Activated CD8-positive, alpha-beta T cell treated with anti-CD3 and anti-CD28 coated beads, Interleukin-2, amount 10 ng/mL, durations not matched to agents 7 days and 5 days (primary cell): Measurements from ENCODE around the gene HIGD1A. TPM values are rescaled to one million over a fixed set of nuclear protein-coding genes. Genes with fewer than 3 reads are reported as not detected.

Experiments
- ATAC-seq: fragments of 150-1000 bp; cut with Tn5 transposase; one replicate; pipeline ENCODE4 v1.10.0; 2021; ENCODE audit warnings: moderate library complexity
- CTCF ChIA-PET: fragments of 350-600 bp; sonication (Branson Sonifier 250); formaldehyde crosslinking; loops from one replicate; lab custom pipeline; 2021; ENCODE audit warnings: antibody characterized with exemption; lab: Charles Lee
- POLR2A ChIA-PET: fragments of 350-600 bp; sonication (Branson Sonifier 250); formaldehyde crosslinking; loops from one replicate; lab custom pipeline; 2021; ENCODE audit warnings: antibody characterized with exemption; lab: Charles Lee
- DNase-seq: peaks from one replicate; pipeline ENCODE4 v3.0.0-alpha.2; 2020
- H3K27ac Mint-ChIP-seq: one replicate; pipeline ENCODE4 v1.8.0; 2021; ENCODE audit warnings: mild to moderate bottlenecking, mixed read lengths
- H3K27me3 Mint-ChIP-seq: one replicate; pipeline ENCODE4 v1.8.0; 2021; ENCODE audit warnings: low read depth, mixed read lengths
- H3K36me3 Mint-ChIP-seq: one replicate; pipeline ENCODE4 v1.8.0; 2021; ENCODE audit warnings: low read depth, mixed read lengths
- H3K4me1 Mint-ChIP-seq: one replicate; pipeline ENCODE4 v1.8.0; 2021; ENCODE audit warnings: low read depth, mixed read lengths
- H3K4me3 Mint-ChIP-seq: one replicate; pipeline ENCODE4 v1.8.0; 2021; ENCODE audit warnings: mild to moderate bottlenecking, mixed read lengths
- H3K9me3 Mint-ChIP-seq: one replicate; pipeline ENCODE4 v1.8.0; 2022; ENCODE audit warnings: mixed read lengths; ENCODE audit not compliant: insufficient read depth
- total RNA-seq, 2 experiments: library from RNA; stranded (reverse); gene quantifications; one replicate each; pipeline ENCODE4 v1.2.3, GENCODE V29; 2021

Gene HIGD1A
- total RNA-seq, 2 experiments from 2014 or later, result 55.3 to 57.9 TPM

- Mint-ChIP-seq H3K9me3 (no peaks in the 10 kb centered on the region), H3K27ac (no peak overlapping the region), H3K27me3 (peaks cover 7% of the 10 kb centered on the region), H3K4me3 (no peak overlapping the region), H3K4me1 (no peaks in the 10 kb centered on the region), H3K36me3 (no peaks in the 10 kb centered on the region)
- ATAC-seq (no peak), DNase-seq (no peak)
- POLR2A ChIA-PET, result no interaction called here
- CTCF ChIA-PET, result no interaction called here
These were observed 39.6 kb downstream of the HIGD1A start for GRCh38 chr3:42764561-42765295.

- H3K4me1 Mint-ChIP-seq, result no peaks in the 10 kb centered on the region
- peaks cover 7% of the 10 kb centered on the region for H3K27me3 Mint-ChIP-seq
- H3K9me3 Mint-ChIP-seq, result no peaks in the 10 kb centered on the region
- no peak overlapping the region for H3K27ac Mint-ChIP-seq
- ChIA-PET CTCF (interaction anchor here (1.2 kb wide), 1 partner anchor 16 kb away, joined by 3 read pairs; no protein-coding TSS in a partner anchor), POLR2A (no interaction called here)
- H3K36me3 Mint-ChIP-seq, result no peaks in the 10 kb centered on the region
- DNase-seq, result no peak
- no peak for ATAC-seq
- H3K4me3 Mint-ChIP-seq, result no peak overlapping the region
These were observed 40.2 kb downstream of the HIGD1A start for GRCh38 chr3:42764115-42764514.

- Mint-ChIP-seq H3K4me3 (no peak overlapping the region), H3K36me3 (no peaks in the 10 kb centered on the region), H3K27ac (no peak overlapping the region), H3K9me3 (no peaks in the 10 kb centered on the region), H3K27me3 (peaks cover 12% of the 10 kb centered on the region), H3K4me1 (no peaks in the 10 kb centered on the region)
- CTCF ChIA-PET, result interaction anchor here (0.7 to 1.3 kb wide), 3 partner anchors 15 to 22 kb away, joined by 3 read pairs; no protein-coding TSS in a partner anchor
- ATAC-seq (no peak), DNase-seq (no peak)
- POLR2A ChIA-PET, result no interaction called here
These were observed 41.3 kb downstream of the HIGD1A start for GRCh38 chr3:42763021-42763420.

- Mint-ChIP-seq H3K9me3 (no peaks in the 10 kb centered on the region), H3K27me3 (peaks cover 10% of the 10 kb centered on the region), H3K4me3 (no peak overlapping the region), H3K4me1 (no peaks in the 10 kb centered on the region), H3K36me3 (no peaks in the 10 kb centered on the region), H3K27ac (no peak overlapping the region)
- POLR2A ChIA-PET, result no interaction called here
- CTCF ChIA-PET, result interaction anchor here (0.7 to 1.3 kb wide), 2 partner anchors 18 to 21 kb away, joined by 3 read pairs; no protein-coding TSS in a partner anchor
- DNase-seq (no peak), ATAC-seq (no peak)
These were observed 42.1 kb downstream of the HIGD1A start for GRCh38 chr3:42762046-42762724.

GRCh38 chr3:42758126-42758525 is 46.2 kb downstream of the HIGD1A start:
- Mint-ChIP-seq H3K9me3 (no peaks in the 10 kb centered on the region), H3K36me3 (no peaks in the 10 kb centered on the region), H3K27me3 (peaks cover 9% of the 10 kb centered on the region), H3K27ac (no peak overlapping the region), H3K4me3 (no peak overlapping the region), H3K4me1 (peaks cover 2% of the 10 kb centered on the region)
- no peak for ATAC-seq
- DNase-seq, result no peak
- ChIA-PET CTCF (interaction anchor here (1.0 to 2.1 kb wide), 2 partner anchors 13 to 22 kb away, joined by 3 to 12 read pairs; no protein-coding TSS in a partner anchor), POLR2A (interaction anchor here (0.6 kb wide), 1 partner anchor 29 kb away, joined by 3 read pairs; no protein-coding TSS in a partner anchor)

- DNase-seq (no peak), ATAC-seq (no peak)
- H3K27ac Mint-ChIP-seq, result no peak overlapping the region
- ChIA-PET CTCF (interaction anchor here (0.9 to 2.1 kb wide), 2 partner anchors 12 to 22 kb away, joined by 3 to 12 read pairs; no protein-coding TSS in a partner anchor), POLR2A (no interaction called here)
- peaks cover 2% of the 10 kb centered on the region for H3K4me1 Mint-ChIP-seq
- H3K4me3 Mint-ChIP-seq, result no peak overlapping the region
- no peaks in the 10 kb centered on the region for H3K36me3 Mint-ChIP-seq
- no peaks in the 10 kb centered on the region for H3K9me3 Mint-ChIP-seq
- peaks cover 9% of the 10 kb centered on the region for H3K27me3 Mint-ChIP-seq
These were observed 47.5 kb downstream of the HIGD1A start for GRCh38 chr3:42756681-42757213.

- Mint-ChIP-seq H3K27me3 (peaks cover 9% of the 10 kb centered on the region), H3K27ac (no peak overlapping the region), H3K36me3 (no peaks in the 10 kb centered on the region), H3K4me1 (peaks cover 2% of the 10 kb centered on the region), H3K9me3 (no peaks in the 10 kb centered on the region), H3K4me3 (no peak overlapping the region)
- ATAC-seq (peak; percentile 55), DNase-seq (peak; percentile 31)
- CTCF ChIA-PET, result interaction anchor here (0.7 to 1.9 kb wide), 3 partner anchors 13 to 143 kb away, joined by 3 to 4 read pairs (median 3); no protein-coding TSS in a partner anchor
- POLR2A ChIA-PET, result no interaction called here
These were observed 48.4 kb downstream of the HIGD1A start for GRCh38 chr3:42755681-42756578.

- ChIA-PET POLR2A (no interaction called here), CTCF (interaction anchor here (1.5 to 2.3 kb wide), 2 partner anchors 9 to 86 kb away, joined by 4 to 9 read pairs; no protein-coding TSS in a partner anchor)
- no peak for ATAC-seq
- no peak overlapping the region for H3K4me3 Mint-ChIP-seq
- peaks cover 5% of the 10 kb centered on the region for H3K4me1 Mint-ChIP-seq
- peaks cover 9% of the 10 kb centered on the region for H3K27me3 Mint-ChIP-seq
- no peak overlapping the region for H3K27ac Mint-ChIP-seq
- H3K9me3 Mint-ChIP-seq, result no peaks in the 10 kb centered on the region
- DNase-seq, result no peak
- H3K36me3 Mint-ChIP-seq, result no peaks in the 10 kb centered on the region
These were observed 50.5 kb downstream of the HIGD1A start for GRCh38 chr3:42753757-42754156.

- ATAC-seq, result no peak
- H3K27ac Mint-ChIP-seq, result no peak overlapping the region
- ChIA-PET CTCF (interaction anchor here (0.7 to 2.3 kb wide), 3 partner anchors 8 to 164 kb away, joined by 3 to 9 read pairs (median 4); no protein-coding TSS in a partner anchor), POLR2A (no interaction called here)
- no peaks in the 10 kb centered on the region for H3K9me3 Mint-ChIP-seq
- H3K27me3 Mint-ChIP-seq, result peaks cover 4% of the 10 kb centered on the region
- no peak for DNase-seq
- no peak overlapping the region for H3K4me3 Mint-ChIP-seq
- H3K4me1 Mint-ChIP-seq, result peaks cover 11% of the 10 kb centered on the region
- no peaks in the 10 kb centered on the region for H3K36me3 Mint-ChIP-seq
These were observed 51.3 kb downstream of the HIGD1A start for GRCh38 chr3:42752961-42753360.

- ATAC-seq (no peak), DNase-seq (no peak)
- ChIA-PET POLR2A (no interaction called here), CTCF (interaction anchor here (1.5 kb wide), 1 partner anchor 87 kb away, joined by 4 read pairs; no protein-coding TSS in a partner anchor)
- H3K27me3 Mint-ChIP-seq, result peaks cover 4% of the 10 kb centered on the region
- no peaks in the 10 kb centered on the region for H3K9me3 Mint-ChIP-seq
- no peak overlapping the region for H3K4me3 Mint-ChIP-seq
- H3K27ac Mint-ChIP-seq, result no peak overlapping the region
- peaks cover 17% of the 10 kb centered on the region for H3K4me1 Mint-ChIP-seq
- no peaks in the 10 kb centered on the region for H3K36me3 Mint-ChIP-seq
These were observed 51.8 kb downstream of the HIGD1A start for GRCh38 chr3:42752441-42752840.

- ChIA-PET CTCF (interaction anchor here (1.2 kb wide), 1 partner anchor 138 kb away, joined by 3 read pairs; no protein-coding TSS in a partner anchor), POLR2A (no interaction called here)
- H3K27ac Mint-ChIP-seq, result no peak overlapping the region
- no peaks in the 10 kb centered on the region for H3K9me3 Mint-ChIP-seq
- H3K4me3 Mint-ChIP-seq, result no peak overlapping the region
- peaks cover 4% of the 10 kb centered on the region for H3K27me3 Mint-ChIP-seq
- ATAC-seq (no peak), DNase-seq (no peak)
- peaks cover 20% of the 10 kb centered on the region for H3K4me1 Mint-ChIP-seq
- no peaks in the 10 kb centered on the region for H3K36me3 Mint-ChIP-seq
These were observed 52.7 kb downstream of the HIGD1A start for GRCh38 chr3:42751609-42752008.
